Measurements from ENCODE around the gene AP5Z1. TPM values are rescaled to one million over a fixed set of nuclear protein-coding genes. Genes with fewer than 3 reads are reported as not detected.
A peak's percentile ranks its signal among the peaks of the same experiment; 100 is the strongest.

The AP5Z1 gene
- total RNA-seq, 4 donors from 2014 or later = 25.7 to 37.3 (median 31.5) TPM

- intact Hi-C loops (cut with DNase I) = no loop called here
- no peak for DNase-seq (ENCODE audit: extremely low spot score)
- peaks cover 0 to 1% (median 0%) of the 10 kb centered on the region in 4 donors for H3K27me3 ChIP-seq
- peaks cover 0 to 3% (median 0%) of the 10 kb centered on the region in 4 donors for H3K36me3 ChIP-seq
- no peaks in the 10 kb centered on the region for H3K9me3 ChIP-seq
- no peak overlapping the region for H3K27ac ChIP-seq (replicated peaks in 1 of 4)
- H3K4me1 ChIP-seq = peaks cover 6 to 11% (median 9%) of the 10 kb centered on the region in 4 donors
- WGBS = 97% methylated on average over 15 of the region's 15 CpGs
- H3K4me3 ChIP-seq = no peak overlapping the region
- no peak for TF ChIP-seq POLR2A (IDR thresholded peaks at IDR 0.05; ENCODE audit: low read depth)
- TF ChIP-seq EP300 (IDR thresholded peaks at IDR 0.05) = no peak
- TF ChIP-seq POLR2AphosphoS5 (IDR thresholded peaks at IDR 0.05) = no peak
- no peak for TF ChIP-seq CTCF (IDR thresholded peaks at IDR 0.05)
Observed at GRCh38 chr7:4825081-4825480, 49.7 kb downstream of the AP5Z1 start.

GRCh38 chr7:4828720-4829383 is 53.4 kb downstream of the AP5Z1 start:
- Histone ChIP-seq H3K27ac (replicated peaks in 1 of 4) (no peak overlapping the region), H3K36me3 (peaks cover 0 to 10% (median 2%) of the 10 kb centered on the region in 4 donors), H3K9me3 (no peaks in the 10 kb centered on the region), H3K27me3 (no peaks in the 10 kb centered on the region), H3K4me3 (no peak overlapping the region), H3K4me1 (no peaks in the 10 kb centered on the region)
- DNase-seq (ENCODE audit: extremely low spot score) = no peak
- TF ChIP-seq EP300 (IDR thresholded peaks at IDR 0.05) (no peak), CTCF (IDR thresholded peaks at IDR 0.05) (no peak), POLR2A (IDR thresholded peaks at IDR 0.05; ENCODE audit: low read depth) (no peak), POLR2AphosphoS5 (IDR thresholded peaks at IDR 0.05) (no peak)
- intact Hi-C loops (cut with DNase I) = no loop called here
- WGBS = 90% methylated on average over 16 of the region's 17 CpGs

GRCh38 chr7:4830176-4830575 is 54.8 kb downstream of the AP5Z1 start:
- no peak for DNase-seq (ENCODE audit: extremely low spot score)
- intact Hi-C loops (cut with DNase I) = loop anchor here (5.0 kb wide), 1 partner anchor 52 kb away; the partner anchor contains the start of gene RADIL
- TF ChIP-seq CTCF (IDR thresholded peaks at IDR 0.05) (peak; percentile 60 to 70 (median 68)), POLR2A (IDR thresholded peaks at IDR 0.05; ENCODE audit: low read depth) (no peak), POLR2AphosphoS5 (IDR thresholded peaks at IDR 0.05) (peak in 1 of 2 donors; percentile 34)
- WGBS = 47% methylated on average over 3 of the region's 14 CpGs
- Histone ChIP-seq H3K4me1 (no peaks in the 10 kb centered on the region), H3K4me3 (no peak overlapping the region), H3K36me3 (peaks cover 0 to 23% (median 3%) of the 10 kb centered on the region in 4 donors), H3K27me3 (no peaks in the 10 kb centered on the region), H3K27ac (replicated peaks in 1 of 4) (no peak overlapping the region), H3K9me3 (no peaks in the 10 kb centered on the region)

- Histone ChIP-seq H3K9me3 (no peaks in the 10 kb centered on the region), H3K4me1 (peaks cover 0 to 2% (median 0%) of the 10 kb centered on the region in 4 donors), H3K4me3 (no peak overlapping the region), H3K36me3 (peaks cover 0 to 32% (median 7%) of the 10 kb centered on the region in 4 donors), H3K27ac (replicated peaks in 1 of 4) (no peak overlapping the region), H3K27me3 (no peaks in the 10 kb centered on the region)
- DNase-seq (ENCODE audit: extremely low spot score) = no peak
- intact Hi-C loops (cut with DNase I) = loop anchor here (5.0 kb wide), 1 partner anchor 50 kb away; the partner anchor contains the start of gene RADIL
- 91% methylated on average over 17 of the region's 17 CpGs for WGBS
- TF ChIP-seq POLR2AphosphoS5 (IDR thresholded peaks at IDR 0.05) = no peak
- TF ChIP-seq POLR2A (IDR thresholded peaks at IDR 0.05; ENCODE audit: low read depth) = no peak
- no peak for TF ChIP-seq CTCF (IDR thresholded peaks at IDR 0.05)
Observed at GRCh38 chr7:4831723-4832495, 56.5 kb downstream of the AP5Z1 start.

All from esophagus muscularis mucosa (tissue), 4 donors.